WTC11 (cell line): ENCODE data around the gene STAP2. TPM values are rescaled to one million over a fixed set of nuclear protein-coding genes. Genes with fewer than 3 reads are reported as not detected.

Experiments used
- ATAC-seq: fragments of 200-7000 bp; cut with Tn5 transposase; 2 replicates; pipeline ENCODE4 v1.10.0; 2021; ENCODE audit warnings: mild to moderate bottlenecking, moderate library complexity
- CTCF ChIA-PET: fragments of 300-600 bp; sonication (Branson Sonifier 250); formaldehyde crosslinking; loops from one replicate; lab custom pipeline; 2021; ENCODE audit warnings: antibody characterized with exemption; lab: Charles Lee
- POLR2A ChIA-PET: fragments of 350-600 bp; sonication (Branson Sonifier 250); formaldehyde crosslinking; loops from one replicate; lab custom pipeline; 2021; ENCODE audit warnings: antibody characterized with exemption; lab: Charles Lee
- DNase-seq: peaks from one replicate; pipeline ENCODE4 v3.0.0; 2021; ENCODE audit warnings: low spot score
- H3K27ac Mint-ChIP-seq: 2 replicates; pipeline ENCODE4 v1.8.0; 2021; ENCODE audit warnings: mixed read lengths
- H3K27me3 Mint-ChIP-seq: 2 replicates; pipeline ENCODE4 v1.8.0; 2021; ENCODE audit warnings: low read depth, mild to moderate bottlenecking, moderate library complexity, mixed read lengths
- H3K36me3 Mint-ChIP-seq: 2 replicates; pipeline ENCODE4 v1.8.0; 2021; ENCODE audit warnings: mixed read lengths
- H3K4me1 Mint-ChIP-seq: 2 replicates; pipeline ENCODE4 v1.8.0; 2022; ENCODE audit warnings: mixed read lengths
- H3K4me3 Mint-ChIP-seq: 2 replicates; pipeline ENCODE4 v1.8.0; 2021; ENCODE audit warnings: mild to moderate bottlenecking, moderate library complexity, mixed read lengths
- H3K9me3 Mint-ChIP-seq: 2 replicates; pipeline ENCODE4 v1.8.0; 2021; ENCODE audit warnings: mixed read lengths
- CDX4 ChIP-seq: fragments of 250-450 bp; sonication (Bioruptor Pico); IDR thresholded peaks from 2 replicates; pipeline ENCODE4 v1.9.0; 2021; ENCODE audit warnings: moderate library complexity, mild to moderate bottlenecking, inconsistent platforms, borderline replicate concordance
- E2F4 ChIP-seq: sonication (generic); formaldehyde crosslinking; IDR thresholded peaks from 2 replicates; pipeline ENCODE4 v1.8.1; 2022; ENCODE audit warnings: low read depth, mild to moderate bottlenecking, moderate library complexity, missing genetic modification reagents, borderline replicate concordance
- ELF4 ChIP-seq: sonication (generic); formaldehyde crosslinking; IDR thresholded peaks from 2 replicates; pipeline ENCODE4 v1.8.1; 2022; ENCODE audit warnings: low read depth, mild to moderate bottlenecking, moderate library complexity, missing genetic modification reagents
- ERG ChIP-seq: fragments of 250-450 bp; sonication (Bioruptor Pico); IDR thresholded peaks from 2 replicates; pipeline ENCODE4 v1.8.0; 2021; ENCODE audit warnings: mild to moderate bottlenecking
- FOXJ3 ChIP-seq: sonication (generic); formaldehyde crosslinking; IDR thresholded peaks from 2 replicates; pipeline ENCODE4 v1.9.0; 2021; ENCODE audit warnings: missing genetic modification reagents, mild to moderate bottlenecking, borderline replicate concordance
- FOXP1 ChIP-seq: sonication (generic); formaldehyde crosslinking; IDR thresholded peaks from 2 replicates; pipeline ENCODE4 v1.8.0; 2022; ENCODE audit warnings: missing genetic modification reagents, mild to moderate bottlenecking, moderate library complexity, borderline replicate concordance
- HMGXB4 ChIP-seq: sonication (generic); formaldehyde crosslinking; IDR thresholded peaks from 2 replicates; pipeline ENCODE4 v1.8.1; 2023; ENCODE audit warnings: mild to moderate bottlenecking, moderate library complexity, missing genetic modification reagents
- IRF1 ChIP-seq: sonication (generic); formaldehyde crosslinking; IDR thresholded peaks from 2 replicates; pipeline ENCODE4 v1.8.0; 2023; ENCODE audit warnings: missing genetic modification reagents
- KAT7 ChIP-seq: sonication (generic); formaldehyde crosslinking; IDR thresholded peaks from 2 replicates; pipeline ENCODE4 v1.8.1; 2023; ENCODE audit warnings: missing genetic modification reagents, mild to moderate bottlenecking, borderline replicate concordance
- MLX ChIP-seq: sonication (generic); formaldehyde crosslinking; IDR thresholded peaks from 2 replicates; pipeline ENCODE4 v1.8.1; 2023; ENCODE audit warnings: mild to moderate bottlenecking, missing genetic modification reagents, moderate library complexity
- MYBL2 ChIP-seq: sonication (generic); formaldehyde crosslinking; IDR thresholded peaks from 2 replicates; pipeline ENCODE4 v1.8.1; 2023; ENCODE audit warnings: mild to moderate bottlenecking, moderate library complexity, missing genetic modification reagents
- SOX15 ChIP-seq: fragments of 250-450 bp; sonication (Bioruptor Pico); IDR thresholded peaks from 2 replicates; pipeline ENCODE4 v1.9.0; 2021; ENCODE audit warnings: mild to moderate bottlenecking
- TEAD4 ChIP-seq: sonication (generic); formaldehyde crosslinking; IDR thresholded peaks from 2 replicates; pipeline ENCODE4 v1.8.0; 2022; ENCODE audit warnings: mild to moderate bottlenecking, missing genetic modification reagents
- USF2 ChIP-seq: sonication (generic); formaldehyde crosslinking; IDR thresholded peaks from 2 replicates; pipeline ENCODE4 v1.8.1; 2023; ENCODE audit warnings: mild to moderate bottlenecking, missing genetic modification reagents, moderate library complexity
- ZBTB21 ChIP-seq: sonication (generic); formaldehyde crosslinking; IDR thresholded peaks from 2 replicates; pipeline ENCODE4 v1.8.1; 2023; ENCODE audit warnings: mild to moderate bottlenecking, missing genetic modification reagents, borderline replicate concordance
- ZMAT4 ChIP-seq: fragments of 250-450 bp; sonication (Bioruptor Pico); IDR thresholded peaks from 2 replicates; pipeline ENCODE4 v1.9.0; 2021; ENCODE audit warnings: mild to moderate bottlenecking
- ZNF121 ChIP-seq: sonication (generic); formaldehyde crosslinking; IDR thresholded peaks from 2 replicates; pipeline ENCODE4 v1.8.0; 2023; ENCODE audit warnings: missing genetic modification reagents
- ZNF396 ChIP-seq: fragments of 250-450 bp; sonication (Bioruptor Pico); IDR thresholded peaks from 2 replicates; pipeline ENCODE4 v1.8.0; 2021; ENCODE audit warnings: mild to moderate bottlenecking, moderate library complexity, borderline replicate concordance
- ZNF532 ChIP-seq: fragments of 250-450 bp; sonication (Bioruptor Pico); IDR thresholded peaks from 2 replicates; pipeline ENCODE4 v1.9.0; 2021; ENCODE audit warnings: mild to moderate bottlenecking, borderline replicate concordance
- ZNF671 ChIP-seq: fragments of 250-450 bp; sonication (Bioruptor Pico); IDR thresholded peaks from 2 replicates; pipeline ENCODE4 v1.8.0; 2021; ENCODE audit warnings: mild to moderate bottlenecking
- total RNA-seq: library from RNA; stranded (reverse); gene quantifications from 3 replicates; pipeline ENCODE4 v1.2.3, GENCODE V29; 2021

The STAP2 gene
- total RNA-seq, 1 experiment from 2014 or later, result 18.2 TPM

GRCh38 chr19:4305659-4306058 lies 33.0 kb downstream of the STAP2 start:
- Mint-ChIP-seq H3K27ac (peak overlapping the region; percentile 65; the same call in 1 of the 2 replicates), H3K9me3 (no peaks in the 10 kb centered on the region), H3K27me3 (peaks cover under 1% of the 10 kb centered on the region), H3K36me3 (peaks cover 37% of the 10 kb centered on the region), H3K4me3 (peak overlapping the region; percentile 67), H3K4me1 (peaks cover 17% of the 10 kb centered on the region)
- ATAC-seq, result no peak
- CTCF ChIA-PET, result interaction anchor here (1.2 to 2.0 kb wide), 8 partner anchors 20 to 166 kb away, joined by 3 to 30 read pairs (median 5); partner anchors contain the start of genes MPND and YJU2
- DNase-seq, result no peak
- POLR2A ChIA-PET, result no interaction called here
- no peak for TF ChIP-seq TEAD4
- TF ChIP-seq MLX (CRISPR knock-in tag), result no peak
- no peak for TF ChIP-seq ZNF396 (CRISPR knock-in tag)
- no peak for TF ChIP-seq ZNF121 (CRISPR knock-in tag)
- no peak for TF ChIP-seq ZMAT4 (CRISPR knock-in tag)
- no peak for TF ChIP-seq ZBTB21 (CRISPR knock-in tag)
- TF ChIP-seq E2F4 (CRISPR knock-in tag), result no peak
- TF ChIP-seq ZNF671, result no peak
- no peak for TF ChIP-seq CDX4
- TF ChIP-seq KAT7, result no peak
- no peak for TF ChIP-seq IRF1 (CRISPR knock-in tag)
- TF ChIP-seq ELF4 (CRISPR knock-in tag), result no peak
- TF ChIP-seq MYBL2, result no peak
- no peak for TF ChIP-seq USF2 (CRISPR knock-in tag)
- TF ChIP-seq FOXJ3 (CRISPR knock-in tag), result no peak
- no peak for TF ChIP-seq SOX15 (CRISPR knock-in tag)
- TF ChIP-seq HMGXB4 (CRISPR knock-in tag), result no peak
- TF ChIP-seq ERG (CRISPR knock-in tag), result no peak
- no peak for TF ChIP-seq FOXP1
- no peak for TF ChIP-seq ZNF532 (CRISPR knock-in tag)
- TF ChIP-seq, all 79 proteins: peak for 0
